B cell (primary cell): ENCODE results near the gene SRGAP2B.
"Not testable (repeated sequence)": the region's sequence is repeated elsewhere in the genome, so short reads cannot be mapped to it uniquely, and the experiment has no call there.

Experiments used
- CTCF ChIP-seq: fragments of 200-600 bp; IDR thresholded peaks from one replicate; pipeline ENCODE4 v1.8.0; 2022; ENCODE audit warnings: antibody characterized with exemption, mild to moderate bottlenecking
- EZH2 ChIP-seq: IDR thresholded peaks from 2 replicates; pipeline ENCODE4 v1.6.1; 2012; ENCODE audit warnings: borderline replicate concordance, low read depth, mild to moderate bottlenecking, moderate library complexity, low read length; ENCODE audit not compliant: insufficient read depth, poor library complexity, severe bottlenecking

- TF ChIP-seq CTCF, EZH2: not testable (repeated sequence)
Observed at GRCh38 chr1:145001381-145001780, 93.7 kb downstream of the SRGAP2B start.
